GM12878 (cell line): ENCODE results near the gene AMN. TPM values are rescaled to one million over a fixed set of nuclear protein-coding genes. Genes with fewer than 3 reads are reported as not detected.

Experiments
- BMI1 ChIP-seq: fragments of 450-650 bp; IDR thresholded peaks from 2 replicates; pipeline ENCODE4 v1.6.1; 2016; ENCODE audit warnings: mild to moderate bottlenecking, moderate library complexity, borderline replicate concordance
- DPF2 ChIP-seq: fragments of 450-650 bp; IDR thresholded peaks from 2 replicates; pipeline ENCODE4 v1.6.1; 2017; ENCODE audit warnings: mild to moderate bottlenecking
- EP300 ChIP-seq, 2 experiments: fragments of 150-350 bp in 1 of 2; IDR thresholded peaks; 2 replicates each; pipeline ENCODE4 v1.6.1; 2011 to 2012; ENCODE audit warnings: low read depth in 2 of 2, low read length in 2 of 2, borderline replicate concordance in 1 of 2, improper control_type of control experiment in 1 of 2, inconsistent platforms in 1 of 2; ENCODE audit not compliant: control insufficient read depth in 1 of 2
- IKZF2 ChIP-seq, 2 experiments: fragments of 450-650 bp; IDR thresholded peaks; 2 replicates each; pipeline ENCODE4 v1.6.1; 2017; ENCODE audit warnings: mild to moderate bottlenecking in 2 of 2, moderate library complexity in 2 of 2
- MXI1 ChIP-seq: fragments of 150-350 bp; IDR thresholded peaks from 2 replicates; pipeline ENCODE4 v1.6.1; 2011; ENCODE audit warnings: low read depth, mild to moderate bottlenecking, inconsistent platforms, low read length, improper control_type of control experiment
- NFIC ChIP-seq: IDR thresholded peaks from 2 replicates; pipeline ENCODE4 v1.6.1; 2012; ENCODE audit warnings: low read depth, mild to moderate bottlenecking, inconsistent platforms, low read length, moderate library complexity
- NFYB ChIP-seq: IDR thresholded peaks from 2 replicates; pipeline ENCODE4 v1.6.1; 2011; ENCODE audit warnings: low read depth, mild to moderate bottlenecking, low read length, improper control_type of control experiment, moderate library complexity; ENCODE audit not compliant: insufficient read depth
- RUNX3 ChIP-seq: IDR thresholded peaks from 2 replicates; pipeline ENCODE4 v1.6.1; 2012; ENCODE audit warnings: low read length, inconsistent platforms
- SPI1 ChIP-seq: IDR thresholded peaks from 2 replicates; pipeline ENCODE4 v1.6.1; 2011; ENCODE audit warnings: low read depth, mild to moderate bottlenecking, low read length, moderate library complexity, borderline replicate concordance; ENCODE audit not compliant: insufficient read depth
- SREBF1 ChIP-seq: IDR thresholded peaks from 2 replicates; pipeline ENCODE4 v1.6.1; 2012; ENCODE audit warnings: mild to moderate bottlenecking, low read length
- TBL1XR1 ChIP-seq: IDR thresholded peaks from 2 replicates; pipeline ENCODE4 v1.6.1; 2012; ENCODE audit warnings: low read depth, low read length, improper control_type of control experiment
- YY1 ChIP-seq: IDR thresholded peaks from 2 replicates; pipeline ENCODE4 v1.6.1; 2011; ENCODE audit warnings: low read depth, mild to moderate bottlenecking, low read length
- ZSCAN29 ChIP-seq: fragments of 450-650 bp; IDR thresholded peaks from 2 replicates; pipeline ENCODE4 v1.6.1; 2017; ENCODE audit warnings: mild to moderate bottlenecking, moderate library complexity
- polyA plus RNA-seq, 11 experiments: library from polyadenylated mRNA; depleted of rRNA in 4 of 11; unstranded in 6 of 11; stranded (reverse) in 5 of 11; fragments of >200 nt; fragmentation: Nextera tagmentation in 4 of 11; fragmentation: Illumina TruSeq in 1 of 11; extraction: Ambion mirVana in 4 of 11; extraction: Trizol in 1 of 11; gene quantifications; 1 replicate in 1 of 11; 2 replicates in 10 of 11; pipeline versions ENCODE4 v1.2.1 to v1.2.3, GENCODE V29; 2011 to 2016; ENCODE audit warnings: inconsistent platforms in 2 of 11, missing spikeins in 2 of 11, low read depth in 1 of 11
- total RNA-seq, 4 experiments: library from RNA; depleted of rRNA in 3 of 4; stranded (reverse); fragments of >200 nt in 3 of 4; fragmentation: Illumina TruSeq in 1 of 4; extraction: Trizol in 1 of 4; gene quantifications; 2 replicates each; pipeline versions ENCODE4 v1.2.1 to v1.2.3, GENCODE V29; 2013 to 2021
- TF ChIP-seq, protein P1 (sequence below): fragments of 450-650 bp; IDR thresholded peaks from 2 replicates; pipeline ENCODE4 v1.6.1; 2017; ENCODE audit warnings: borderline replicate concordance
- TF ChIP-seq, protein P2 (sequence below): fragments of 150-350 bp; IDR thresholded peaks from 2 replicates; pipeline ENCODE4 v1.6.1; 2014; ENCODE audit warnings: mild to moderate bottlenecking, low read depth, low read length
- TF ChIP-seq, protein P3 (sequence below): IDR thresholded peaks from 2 replicates; pipeline ENCODE4 v1.6.1; 2011; ENCODE audit warnings: mild to moderate bottlenecking, low read depth, low read length, moderate library complexity; ENCODE audit not compliant: insufficient replicate concordance
- TF ChIP-seq, protein P4 (sequence below): fragments of 450-650 bp; IDR thresholded peaks from 2 replicates; pipeline ENCODE4 v1.6.1; 2017; ENCODE audit warnings: mild to moderate bottlenecking, low read depth, inconsistent platforms; ENCODE audit not compliant: poor library complexity, severe bottlenecking
- TF ChIP-seq, protein P5 (sequence below): fragments of 450-650 bp; IDR thresholded peaks from 2 replicates; pipeline ENCODE4 v1.6.1; 2017; ENCODE audit warnings: mild to moderate bottlenecking, moderate library complexity

Gene AMN
- total and polyA plus RNA-seq, 10 of the 15 experiments (the other 5 are each of a cell fraction or from before 2014, with no cell fraction given), result 0.03 to 0.33 (median 0.11) TPM; not detected in 6

DNA sequence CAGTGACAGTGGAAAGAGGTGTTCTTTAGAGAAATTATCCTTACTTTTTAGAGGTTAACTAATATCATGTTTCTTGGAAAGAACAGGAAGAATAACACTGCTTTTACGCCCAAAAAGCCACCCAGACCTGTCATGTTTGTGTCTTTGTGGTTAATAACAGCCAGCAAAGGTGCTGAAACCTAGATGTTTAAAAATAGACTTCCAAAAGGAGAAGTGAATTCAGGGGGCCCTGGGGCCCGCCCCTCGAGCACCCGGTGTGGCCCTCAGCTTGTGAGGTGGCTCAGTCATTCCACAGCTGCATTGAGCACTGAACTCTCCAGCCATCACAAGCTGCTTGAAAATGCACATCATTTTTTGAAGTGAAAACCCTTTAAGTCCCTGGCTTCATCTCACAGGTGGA is 20.8 kb upstream of the AMN start (continued):
- peak; percentile 39; the same call in 1 of the 2 replicates for TF ChIP-seq BMI1
- no peak for TF ChIP-seq NFYB
- TF ChIP-seq SREBF1, result no peak
- TF ChIP-seq MXI1, result peak; percentile 58; the same call in 1 of the 2 replicates
- peak; percentile 89 for TF ChIP-seq NFIC
- TF ChIP-seq, protein P1, sequence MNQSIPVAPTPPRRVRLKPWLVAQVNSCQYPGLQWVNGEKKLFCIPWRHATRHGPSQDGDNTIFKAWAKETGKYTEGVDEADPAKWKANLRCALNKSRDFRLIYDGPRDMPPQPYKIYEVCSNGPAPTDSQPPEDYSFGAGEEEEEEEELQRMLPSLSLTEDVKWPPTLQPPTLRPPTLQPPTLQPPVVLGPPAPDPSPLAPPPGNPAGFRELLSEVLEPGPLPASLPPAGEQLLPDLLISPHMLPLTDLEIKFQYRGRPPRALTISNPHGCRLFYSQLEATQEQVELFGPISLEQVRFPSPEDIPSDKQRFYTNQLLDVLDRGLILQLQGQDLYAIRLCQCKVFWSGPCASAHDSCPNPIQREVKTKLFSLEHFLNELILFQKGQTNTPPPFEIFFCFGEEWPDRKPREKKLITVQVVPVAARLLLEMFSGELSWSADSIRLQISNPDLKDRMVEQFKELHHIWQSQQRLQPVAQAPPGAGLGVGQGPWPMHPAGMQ, result peak; percentile 15; the same call in 1 of the 2 replicates
- TF ChIP-seq, protein P2, sequence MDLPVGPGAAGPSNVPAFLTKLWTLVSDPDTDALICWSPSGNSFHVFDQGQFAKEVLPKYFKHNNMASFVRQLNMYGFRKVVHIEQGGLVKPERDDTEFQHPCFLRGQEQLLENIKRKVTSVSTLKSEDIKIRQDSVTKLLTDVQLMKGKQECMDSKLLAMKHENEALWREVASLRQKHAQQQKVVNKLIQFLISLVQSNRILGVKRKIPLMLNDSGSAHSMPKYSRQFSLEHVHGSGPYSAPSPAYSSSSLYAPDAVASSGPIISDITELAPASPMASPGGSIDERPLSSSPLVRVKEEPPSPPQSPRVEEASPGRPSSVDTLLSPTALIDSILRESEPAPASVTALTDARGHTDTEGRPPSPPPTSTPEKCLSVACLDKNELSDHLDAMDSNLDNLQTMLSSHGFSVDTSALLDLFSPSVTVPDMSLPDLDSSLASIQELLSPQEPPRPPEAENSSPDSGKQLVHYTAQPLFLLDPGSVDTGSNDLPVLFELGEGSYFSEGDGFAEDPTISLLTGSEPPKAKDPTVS, result no peak
- TF ChIP-seq, protein P3, sequence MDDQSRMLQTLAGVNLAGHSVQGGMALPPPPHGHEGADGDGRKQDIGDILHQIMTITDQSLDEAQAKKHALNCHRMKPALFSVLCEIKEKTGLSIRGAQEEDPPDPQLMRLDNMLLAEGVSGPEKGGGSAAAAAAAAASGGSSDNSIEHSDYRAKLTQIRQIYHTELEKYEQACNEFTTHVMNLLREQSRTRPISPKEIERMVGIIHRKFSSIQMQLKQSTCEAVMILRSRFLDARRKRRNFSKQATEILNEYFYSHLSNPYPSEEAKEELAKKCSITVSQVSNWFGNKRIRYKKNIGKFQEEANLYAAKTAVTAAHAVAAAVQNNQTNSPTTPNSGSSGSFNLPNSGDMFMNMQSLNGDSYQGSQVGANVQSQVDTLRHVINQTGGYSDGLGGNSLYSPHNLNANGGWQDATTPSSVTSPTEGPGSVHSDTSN, result no peak
- TF ChIP-seq YY1, result peak; percentile 52; the same call in 1 of the 2 replicates
- TF ChIP-seq, protein P4, sequence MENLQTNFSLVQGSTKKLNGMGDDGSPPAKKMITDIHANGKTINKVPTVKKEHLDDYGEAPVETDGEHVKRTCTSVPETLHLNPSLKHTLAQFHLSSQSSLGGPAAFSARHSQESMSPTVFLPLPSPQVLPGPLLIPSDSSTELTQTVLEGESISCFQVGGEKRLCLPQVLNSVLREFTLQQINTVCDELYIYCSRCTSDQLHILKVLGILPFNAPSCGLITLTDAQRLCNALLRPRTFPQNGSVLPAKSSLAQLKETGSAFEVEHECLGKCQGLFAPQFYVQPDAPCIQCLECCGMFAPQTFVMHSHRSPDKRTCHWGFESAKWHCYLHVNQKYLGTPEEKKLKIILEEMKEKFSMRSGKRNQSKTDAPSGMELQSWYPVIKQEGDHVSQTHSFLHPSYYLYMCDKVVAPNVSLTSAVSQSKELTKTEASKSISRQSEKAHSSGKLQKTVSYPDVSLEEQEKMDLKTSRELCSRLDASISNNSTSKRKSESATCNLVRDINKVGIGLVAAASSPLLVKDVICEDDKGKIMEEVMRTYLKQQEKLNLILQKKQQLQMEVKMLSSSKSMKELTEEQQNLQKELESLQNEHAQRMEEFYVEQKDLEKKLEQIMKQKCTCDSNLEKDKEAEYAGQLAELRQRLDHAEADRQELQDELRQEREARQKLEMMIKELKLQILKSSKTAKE, result peak; percentile 80
- TF ChIP-seq RUNX3, result peak; percentile 98
- TF ChIP-seq DPF2, result peak; percentile 86; the same call in 1 of the 2 replicates
- peak; percentile 77 for TF ChIP-seq TBL1XR1
- no peak for TF ChIP-seq ZSCAN29
- peak; percentile 99 for TF ChIP-seq SPI1
- TF ChIP-seq, protein P5, sequence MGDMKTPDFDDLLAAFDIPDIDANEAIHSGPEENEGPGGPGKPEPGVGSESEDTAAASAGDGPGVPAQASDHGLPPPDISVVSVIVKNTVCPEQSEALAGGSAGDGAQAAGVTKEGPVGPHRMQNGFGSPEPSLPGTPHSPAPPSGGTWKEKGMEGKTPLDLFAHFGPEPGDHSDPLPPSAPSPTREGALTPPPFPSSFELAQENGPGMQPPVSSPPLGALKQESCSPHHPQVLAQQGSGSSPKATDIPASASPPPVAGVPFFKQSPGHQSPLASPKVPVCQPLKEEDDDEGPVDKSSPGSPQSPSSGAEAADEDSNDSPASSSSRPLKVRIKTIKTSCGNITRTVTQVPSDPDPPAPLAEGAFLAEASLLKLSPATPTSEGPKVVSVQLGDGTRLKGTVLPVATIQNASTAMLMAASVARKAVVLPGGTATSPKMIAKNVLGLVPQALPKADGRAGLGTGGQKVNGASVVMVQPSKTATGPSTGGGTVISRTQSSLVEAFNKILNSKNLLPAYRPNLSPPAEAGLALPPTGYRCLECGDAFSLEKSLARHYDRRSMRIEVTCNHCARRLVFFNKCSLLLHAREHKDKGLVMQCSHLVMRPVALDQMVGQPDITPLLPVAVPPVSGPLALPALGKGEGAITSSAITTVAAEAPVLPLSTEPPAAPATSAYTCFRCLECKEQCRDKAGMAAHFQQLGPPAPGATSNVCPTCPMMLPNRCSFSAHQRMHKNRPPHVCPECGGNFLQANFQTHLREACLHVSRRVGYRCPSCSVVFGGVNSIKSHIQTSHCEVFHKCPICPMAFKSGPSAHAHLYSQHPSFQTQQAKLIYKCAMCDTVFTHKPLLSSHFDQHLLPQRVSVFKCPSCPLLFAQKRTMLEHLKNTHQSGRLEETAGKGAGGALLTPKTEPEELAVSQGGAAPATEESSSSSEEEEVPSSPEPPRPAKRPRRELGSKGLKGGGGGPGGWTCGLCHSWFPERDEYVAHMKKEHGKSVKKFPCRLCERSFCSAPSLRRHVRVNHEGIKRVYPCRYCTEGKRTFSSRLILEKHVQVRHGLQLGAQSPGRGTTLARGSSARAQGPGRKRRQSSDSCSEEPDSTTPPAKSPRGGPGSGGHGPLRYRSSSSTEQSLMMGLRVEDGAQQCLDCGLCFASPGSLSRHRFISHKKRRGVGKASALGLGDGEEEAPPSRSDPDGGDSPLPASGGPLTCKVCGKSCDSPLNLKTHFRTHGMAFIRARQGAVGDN, result no peak
- TF ChIP-seq EP300 (IDR thresholded peaks at IDR 0.05; ENCODE audit: borderline replicate concordance in 1 of 2, control insufficient read depth in 1 of 2, low read depth in 2 of 2, low read length in 2 of 2), result peak; percentile 65 to 90; a peak in 3 of 4 replicates
- peak; percentile 90 to 94 for TF ChIP-seq IKZF2 (IDR thresholded peaks at IDR 0.05)
